Measurements from ENCODE around the gene RABGGTA.
A peak's percentile ranks its signal among the peaks of the same experiment; 100 is the strongest.
"Not testable (repeated sequence)": the region's sequence is repeated elsewhere in the genome, so short reads cannot be mapped to it uniquely, and the experiment has no call there.

RABGGTA gene

DNA sequence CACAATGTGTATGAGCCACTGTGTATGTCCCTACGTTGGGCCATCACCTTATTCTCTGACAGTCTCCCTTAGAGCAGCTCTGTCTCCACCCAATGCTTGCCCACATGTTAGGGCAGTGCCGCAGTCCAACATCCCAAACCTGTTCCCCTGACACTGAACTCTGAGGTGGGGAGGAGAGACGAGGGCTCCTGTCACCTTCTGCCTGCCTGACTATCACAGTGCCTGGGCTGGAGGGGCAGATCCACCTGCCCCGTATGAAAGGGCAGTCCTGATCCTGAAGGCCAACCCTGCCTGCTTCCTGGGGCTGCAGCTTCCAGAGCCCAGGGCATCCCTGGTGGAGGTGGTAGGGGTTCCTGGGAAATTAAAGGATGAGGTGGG lies 10.6 kb downstream of the RABGGTA start:
- DNase-seq (ENCODE audit: low read depth), result no peak

DNA sequence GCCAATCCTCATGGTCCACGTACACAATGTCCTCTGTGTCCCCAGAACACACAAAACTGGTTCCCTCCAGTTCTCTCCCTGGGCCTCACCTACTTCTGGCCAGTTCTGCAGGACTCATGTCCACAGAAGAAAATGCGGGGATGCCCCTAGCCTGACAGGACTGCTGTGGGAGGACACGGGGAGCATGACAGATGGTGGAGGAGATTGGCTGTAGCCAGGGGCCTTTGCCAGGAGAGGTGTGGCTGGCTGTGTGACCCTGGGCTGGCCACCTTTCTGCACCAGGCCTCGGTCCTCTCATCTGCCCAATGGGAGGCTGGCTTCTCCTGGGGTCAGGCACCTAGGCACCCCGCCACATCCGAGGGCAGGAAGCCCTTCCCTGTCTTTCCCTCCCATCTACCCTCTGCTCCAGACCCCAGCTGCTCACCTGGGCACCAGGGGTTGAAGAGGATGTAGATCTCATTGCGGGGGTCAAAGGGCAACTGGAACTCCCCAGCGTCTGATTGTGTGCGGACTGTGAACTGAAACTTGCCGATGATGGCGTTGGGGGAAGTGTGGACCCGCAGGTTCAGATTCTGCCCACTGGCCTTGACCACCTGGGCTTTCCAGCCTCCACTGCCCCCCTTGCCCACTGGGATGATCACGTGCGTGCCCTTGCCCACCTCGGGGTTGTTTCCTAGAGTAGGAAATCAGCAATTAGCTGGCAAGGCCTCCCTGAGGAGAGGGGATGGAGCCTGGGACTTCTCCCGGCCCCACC lies 11.2 kb downstream of the RABGGTA start:
- no peak for DNase-seq (ENCODE audit: low read depth)

DNA sequence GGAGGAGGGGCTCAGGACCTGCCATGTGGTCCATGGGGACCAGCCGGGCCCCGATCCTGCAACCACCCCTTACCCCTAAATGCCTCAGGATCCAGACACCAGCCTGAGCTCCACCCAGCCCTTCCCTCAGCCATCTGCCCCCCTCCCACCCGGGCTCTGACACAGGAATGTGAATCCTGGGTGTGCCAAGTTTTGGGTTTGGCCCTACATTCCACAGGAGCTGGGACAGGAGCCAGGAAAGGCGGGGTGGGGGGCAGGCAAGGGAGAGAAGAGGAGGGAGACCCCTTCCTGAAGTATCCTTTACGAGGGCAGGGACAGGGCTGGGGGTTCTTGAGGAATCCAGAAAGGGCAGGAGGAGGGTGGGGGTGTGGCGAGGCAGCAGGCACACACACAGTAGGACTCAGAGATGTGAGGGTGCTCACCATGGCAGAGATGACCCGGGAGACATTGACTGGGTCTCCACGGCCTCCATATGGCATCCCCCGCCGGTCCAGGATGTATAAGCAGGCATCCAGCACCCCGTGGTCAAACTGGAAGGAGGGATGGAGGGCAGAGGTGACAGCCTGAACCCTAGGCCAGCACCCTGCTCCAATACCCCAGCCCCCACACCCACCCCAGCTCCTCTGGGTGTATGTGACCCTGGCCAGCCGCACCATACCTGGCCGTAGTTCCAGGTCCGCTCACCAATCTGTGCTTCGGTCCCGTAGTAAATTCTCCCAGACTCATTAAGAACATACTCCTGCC lies 11.9 kb downstream of the RABGGTA start:
- DNase-seq (ENCODE audit: low read depth), result no peak

DNA sequence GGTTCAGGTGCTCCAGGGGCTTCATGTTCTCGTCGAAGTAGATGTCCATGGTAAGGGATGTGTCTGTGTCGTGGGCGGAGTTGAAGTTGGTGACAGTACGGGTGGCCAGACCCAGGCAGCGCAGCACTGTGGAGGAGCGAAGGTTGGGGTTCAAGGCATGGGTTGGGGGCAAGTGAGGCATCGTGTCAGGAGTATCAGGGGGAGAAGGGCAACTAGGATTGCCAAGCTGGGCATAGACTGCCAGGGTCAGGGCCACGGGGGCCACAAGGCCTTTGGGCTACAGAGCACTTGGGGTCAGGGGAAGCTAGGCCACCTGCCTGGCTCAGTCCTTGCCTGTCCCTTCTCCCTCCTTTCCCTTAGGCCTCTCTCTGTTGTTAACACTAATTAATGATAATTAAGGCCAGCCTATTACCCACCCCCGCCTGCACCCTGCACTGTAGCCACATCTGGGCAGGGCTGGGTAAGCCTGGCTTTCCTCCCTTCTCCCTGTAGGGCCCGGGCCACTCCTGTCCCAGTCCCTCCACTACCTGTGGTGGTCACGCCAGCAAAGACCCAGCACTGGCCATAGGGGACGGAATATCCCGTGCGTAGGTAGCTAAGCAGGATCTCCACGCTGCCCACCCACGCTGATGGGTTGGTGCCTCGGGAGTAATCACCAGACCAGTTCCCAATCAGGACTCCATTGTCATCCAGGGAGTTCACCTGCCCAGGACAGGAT lies 12.7 kb downstream of the RABGGTA start:
- DNase-seq (ENCODE audit: low read depth), result no peak

DNA sequence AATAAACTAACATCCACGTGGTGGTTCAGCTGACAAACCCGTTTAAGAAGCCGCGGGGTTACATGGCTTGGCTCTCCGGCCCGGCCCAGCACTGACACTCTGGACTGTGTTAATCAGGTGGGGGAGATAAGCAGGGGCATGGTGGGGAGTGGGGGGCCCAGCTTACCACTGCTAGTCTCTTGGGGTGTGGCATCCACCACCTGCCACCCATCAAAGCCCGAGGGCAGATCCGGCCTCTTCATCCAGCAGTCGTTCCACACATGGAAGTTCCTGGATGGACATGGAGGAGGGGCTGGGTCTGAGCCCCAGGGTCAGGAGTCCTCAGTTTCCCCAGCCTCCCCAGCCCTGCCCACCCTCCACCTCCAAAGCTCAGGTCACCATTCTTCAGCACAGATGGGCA lies 13.3 kb downstream of the RABGGTA start:
- DNase-seq (ENCODE audit: low read depth), result no peak

DNA sequence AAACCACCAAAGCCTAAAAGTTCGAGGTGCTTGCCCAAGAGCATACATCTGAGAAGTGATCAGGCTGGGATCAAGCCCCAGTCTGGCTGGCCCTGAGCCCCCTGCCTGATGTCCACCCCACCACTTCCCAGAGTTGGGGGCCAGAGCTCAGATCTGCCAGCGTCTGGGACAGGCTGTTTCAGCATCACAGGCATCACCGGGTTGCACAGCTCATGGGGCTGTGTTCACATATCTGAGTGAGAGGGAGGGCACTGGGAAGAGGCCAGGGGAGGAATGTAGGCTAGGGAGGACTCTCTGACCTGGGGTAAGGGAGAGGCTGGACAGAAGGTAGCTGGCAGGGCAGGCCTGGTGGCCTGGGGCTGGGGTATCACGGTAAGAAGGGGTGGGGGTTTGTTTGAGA lies 14.4 kb downstream of the RABGGTA start:
- DNase-seq (ENCODE audit: low read depth), result no peak

DNA sequence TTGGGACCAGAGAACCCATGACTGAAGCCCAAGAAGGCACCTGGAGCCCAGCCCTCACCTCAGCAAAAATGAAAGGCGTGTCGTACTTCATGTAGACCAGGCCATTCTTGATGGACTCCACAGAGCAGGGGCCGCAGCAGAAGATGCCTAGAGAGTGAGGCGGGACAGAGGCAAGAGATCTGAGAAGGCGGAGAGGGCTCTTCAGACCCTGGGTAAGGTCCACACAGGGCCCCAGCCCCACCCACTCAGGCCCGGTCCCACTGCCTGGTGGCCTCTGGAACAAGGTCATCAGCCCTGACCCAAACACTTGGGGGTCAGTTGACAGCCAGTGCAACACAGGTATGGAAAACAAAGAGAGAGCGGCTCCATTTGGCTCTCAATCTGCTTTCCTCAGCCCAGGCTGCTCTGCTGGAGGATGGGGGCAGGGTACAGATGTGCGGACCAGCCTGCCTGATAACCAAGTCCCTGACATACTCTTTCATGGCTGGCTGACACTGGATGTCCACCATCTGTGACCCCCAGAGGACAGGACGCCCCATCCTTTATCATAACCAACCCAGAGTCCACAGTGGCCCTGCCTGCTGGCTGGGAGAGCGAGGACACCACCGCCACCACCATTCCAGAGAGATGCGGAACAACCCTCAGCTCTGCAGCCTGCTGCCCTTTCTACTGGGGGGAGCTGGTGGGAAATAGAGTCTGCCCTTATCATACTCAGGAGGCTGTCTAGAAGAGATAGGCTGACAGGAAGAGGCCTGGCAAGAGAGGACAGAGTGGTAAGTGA lies 15.3 kb downstream of the RABGGTA start:
- no peak for DNase-seq (ENCODE audit: low read depth)

DNA sequence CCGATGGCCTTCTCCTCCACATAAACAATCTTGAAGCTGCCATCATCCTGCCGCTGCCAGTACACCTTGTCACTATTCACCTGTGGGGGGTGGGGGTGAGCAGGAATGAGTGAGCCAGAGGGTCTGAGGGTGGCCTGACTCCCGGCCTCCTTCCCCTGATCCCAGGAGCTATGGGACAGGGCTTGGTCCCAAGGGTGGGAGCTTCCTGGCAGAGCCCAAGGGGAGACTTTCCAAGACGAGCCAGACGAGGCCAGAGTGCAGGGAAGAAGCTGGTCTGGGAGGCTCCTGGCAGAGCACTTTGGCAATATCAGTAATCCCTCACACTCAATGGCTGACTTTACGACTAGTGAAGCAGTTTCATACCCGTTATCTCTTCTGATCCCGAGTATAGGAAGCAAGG lies 16.0 kb downstream of the RABGGTA start:
- no peak for DNase-seq (ENCODE audit: low read depth)

DNA sequence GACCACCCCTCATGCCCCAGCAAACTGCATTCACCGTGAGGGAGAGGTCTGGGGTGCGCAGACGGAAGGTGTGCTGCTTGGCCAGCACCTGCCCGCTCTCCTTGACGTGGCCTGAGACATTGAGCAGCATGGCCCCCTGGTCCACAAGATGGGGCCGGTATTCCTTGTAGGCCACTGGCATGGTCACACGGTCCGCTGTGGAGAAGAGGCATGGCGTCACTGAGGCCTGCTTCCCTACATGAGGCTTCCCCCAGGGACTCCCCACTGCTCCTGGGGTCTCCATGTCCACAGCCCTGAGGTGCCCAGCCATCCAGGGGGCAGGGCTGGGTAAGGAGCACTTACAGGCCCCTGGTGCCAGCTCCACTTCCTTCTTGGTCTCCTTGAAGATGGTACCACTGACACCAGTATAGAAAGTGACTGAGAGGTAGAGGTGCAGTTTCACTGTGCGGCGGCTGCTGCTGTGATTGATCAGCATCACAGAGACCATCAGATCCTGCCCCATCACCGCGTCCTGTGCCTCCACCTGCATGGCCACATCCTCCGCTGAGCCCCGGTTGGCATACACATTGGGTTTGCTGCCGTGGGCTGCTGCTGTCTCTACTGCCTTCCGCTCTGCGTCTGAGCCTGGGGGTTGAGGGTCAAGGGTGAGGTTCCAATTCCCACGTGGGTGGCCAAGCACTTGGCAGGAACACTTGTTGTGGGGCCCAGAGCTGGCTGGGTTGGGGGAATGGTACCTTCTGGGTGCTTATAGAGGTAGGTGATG lies 16.6 kb downstream of the RABGGTA start:
- DNase-seq (ENCODE audit: low read depth), result no peak

DNA sequence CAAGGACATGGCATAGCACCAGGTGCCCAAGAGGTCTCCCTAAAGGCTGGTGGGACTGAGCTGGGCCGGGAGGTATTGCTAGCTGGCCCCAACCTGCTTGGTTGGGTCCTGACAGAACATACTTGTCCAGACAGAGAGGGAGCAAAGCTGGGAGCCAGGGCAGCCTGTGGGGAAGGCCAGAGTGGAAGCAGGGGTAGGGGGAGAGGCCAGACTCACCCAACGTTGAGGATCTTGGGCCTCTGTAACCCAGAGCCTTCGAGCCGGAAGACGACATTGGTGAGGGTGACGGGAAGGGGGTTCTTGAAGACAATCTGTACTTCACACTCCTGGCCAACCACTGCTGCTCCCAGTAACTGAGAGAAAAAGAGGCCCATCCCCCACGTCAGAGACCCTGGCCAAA lies 17.5 kb downstream of the RABGGTA start:
- no peak for DNase-seq (ENCODE audit: low read depth)

DNA sequence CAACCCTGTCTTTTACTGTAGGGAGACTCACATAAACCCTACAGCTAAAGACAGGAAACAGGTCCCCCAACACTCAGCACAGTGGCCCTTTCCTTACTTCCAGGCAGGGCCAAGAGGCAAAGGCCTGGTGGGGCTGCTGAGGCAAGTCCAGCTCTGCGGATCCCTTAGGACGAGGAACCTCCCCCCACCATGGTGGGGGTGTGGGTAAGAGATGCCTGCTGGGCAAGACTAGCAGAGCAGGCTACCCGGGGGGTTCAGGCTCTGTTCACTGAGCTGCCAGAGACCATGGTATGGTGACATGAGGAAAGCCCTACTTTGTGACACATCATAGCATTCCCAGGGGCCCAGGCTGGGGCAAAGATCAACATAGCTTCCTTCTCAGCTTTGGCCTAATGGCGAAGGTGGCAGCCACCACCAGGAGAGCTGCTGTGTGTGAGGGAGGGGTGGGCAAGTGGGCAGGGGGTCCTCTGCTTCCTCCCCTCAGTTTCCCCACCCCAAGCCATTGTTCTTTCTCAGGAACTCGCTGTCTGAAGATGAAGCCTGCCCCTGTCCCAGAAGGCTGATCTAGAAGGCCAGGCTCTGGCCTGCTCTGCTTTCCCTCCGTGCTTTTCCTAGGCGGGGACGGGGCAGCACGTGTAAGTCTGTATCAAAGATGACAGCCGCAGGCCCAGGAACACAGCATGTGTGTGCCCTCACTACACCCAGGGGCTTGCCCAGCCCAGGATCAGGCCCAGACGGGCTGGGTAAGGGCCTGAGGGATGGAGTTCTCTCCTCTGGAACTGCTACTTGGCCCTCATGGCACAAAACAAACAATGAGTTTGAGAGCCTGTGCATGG lies 18.9 kb downstream of the RABGGTA start:
- no peak for DNase-seq (ENCODE audit: low read depth)

DNA sequence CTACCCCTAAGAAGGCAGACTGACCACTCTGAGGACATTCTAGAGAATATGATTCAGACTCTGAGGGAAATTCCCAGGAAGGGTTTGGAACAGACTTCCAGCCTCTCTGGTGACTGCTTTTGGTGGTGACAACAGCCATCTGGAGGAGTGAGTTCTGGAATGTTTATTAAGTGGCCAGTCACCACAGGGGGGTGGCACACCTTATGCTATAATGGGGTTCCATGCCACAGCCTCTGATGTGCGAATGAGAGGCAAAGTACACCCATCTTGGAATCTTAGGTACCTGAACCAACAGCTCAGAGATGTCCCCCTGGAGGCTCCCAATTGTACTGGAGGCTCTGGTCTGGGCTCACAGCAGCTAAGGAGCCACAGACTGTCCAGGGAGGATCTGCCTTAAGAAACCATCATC lies 19.5 kb downstream of the RABGGTA start:
- no peak for DNase-seq (ENCODE audit: low read depth)

DNA sequence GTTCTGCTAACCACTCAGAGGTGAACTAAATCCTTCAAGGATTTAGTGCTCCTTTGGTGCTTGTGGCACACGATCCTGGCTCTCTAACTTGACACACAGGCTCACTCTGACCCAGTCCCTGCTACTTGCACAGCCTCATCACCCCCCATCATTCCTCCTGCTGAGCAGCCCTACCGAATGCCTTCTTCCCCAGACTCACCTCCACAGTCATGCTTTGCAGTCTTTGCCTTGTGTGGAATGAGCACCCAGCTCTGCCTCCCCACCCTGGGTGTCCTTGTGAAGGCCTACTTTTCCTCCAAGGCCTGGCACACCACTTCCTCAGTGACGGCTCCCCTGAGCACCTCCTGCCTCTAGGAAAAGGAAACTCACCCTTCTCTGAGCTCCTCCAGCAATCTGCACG lies 21.0 kb downstream of the RABGGTA start:
- no peak for DNase-seq (ENCODE audit: low read depth)

DNA sequence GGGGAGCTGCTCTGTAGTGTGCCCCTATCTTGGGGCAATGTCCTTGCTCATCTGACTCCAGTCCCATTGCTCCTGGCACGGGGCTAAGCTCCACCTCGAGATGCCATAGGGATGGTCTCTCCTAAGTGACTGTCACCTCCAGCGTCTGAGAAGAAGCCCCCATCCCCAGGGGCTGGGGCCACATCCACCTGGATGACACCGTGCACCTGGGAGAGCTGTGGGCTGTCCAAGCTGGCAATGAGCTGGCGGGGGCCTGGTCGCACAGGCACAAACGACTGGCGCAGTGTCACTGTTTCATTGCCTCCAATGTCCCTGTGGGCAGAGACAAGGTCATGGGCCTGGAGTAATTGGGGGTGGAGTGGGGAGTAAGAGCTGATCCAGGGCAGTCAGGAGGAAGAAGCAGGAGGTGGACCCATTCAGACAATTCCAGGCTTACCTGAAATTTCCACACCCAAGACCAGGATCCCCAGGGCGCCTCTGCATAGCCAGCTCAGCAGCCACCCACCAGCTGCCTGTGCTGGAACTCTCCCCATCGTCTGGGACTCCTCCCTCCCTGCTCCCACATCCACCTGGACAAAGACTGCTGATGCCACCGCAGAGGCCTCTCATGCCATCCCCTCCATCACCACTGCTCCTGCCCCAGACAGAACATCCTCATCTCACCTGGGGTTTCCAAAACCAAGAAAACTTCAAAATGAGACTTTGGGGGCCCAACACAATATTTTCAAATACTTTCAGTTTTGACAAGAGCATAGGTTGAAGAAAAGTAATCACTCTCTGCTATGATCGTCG lies 22.0 kb downstream of the RABGGTA start:
- no peak for DNase-seq (ENCODE audit: low read depth)

DNA sequence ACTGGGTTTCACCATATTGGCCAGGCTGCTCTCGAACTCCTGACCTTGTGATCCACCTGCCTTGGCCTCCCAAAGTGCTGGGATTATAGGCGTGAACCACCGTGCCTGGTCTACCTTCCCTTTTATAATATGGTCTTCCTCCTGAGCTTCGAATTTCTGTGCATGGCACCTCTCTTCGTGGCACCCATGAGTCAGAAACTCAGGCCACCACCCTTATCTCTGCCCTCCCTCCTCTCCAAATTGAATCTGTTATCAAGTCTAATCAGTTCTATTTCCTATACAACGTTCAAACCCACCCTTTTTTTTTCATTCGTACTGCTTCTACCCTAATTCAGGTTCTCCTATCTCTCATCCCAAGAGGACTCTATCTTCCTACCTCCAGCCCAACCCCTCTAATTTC lies 24.0 kb downstream of the RABGGTA start:
- DNase-seq (ENCODE audit: low read depth), result no peak

DNA sequence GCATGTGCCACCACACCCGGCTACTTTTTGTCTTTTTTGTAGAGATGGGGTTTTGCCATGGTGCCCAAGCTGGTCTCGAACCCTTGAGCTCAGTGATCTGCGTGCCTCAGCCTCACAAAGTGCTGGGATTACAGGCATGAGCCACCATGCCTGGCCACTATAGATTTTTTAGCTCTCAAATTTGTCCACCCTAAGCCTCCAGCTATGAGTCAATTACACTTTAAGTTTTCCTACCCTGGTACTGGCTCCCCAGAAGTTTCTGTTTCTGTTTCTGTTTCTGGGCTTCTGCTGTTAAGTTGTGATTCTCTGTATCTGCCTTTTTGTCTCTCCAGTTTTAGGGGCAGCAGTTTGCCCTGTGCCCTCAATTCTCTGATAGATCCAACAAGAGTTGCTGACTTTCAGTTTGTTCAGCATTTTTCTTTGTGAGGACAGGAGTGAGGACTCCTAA lies 24.6 kb downstream of the RABGGTA start:
- DNase-seq (ENCODE audit: low read depth), result no peak

DNA sequence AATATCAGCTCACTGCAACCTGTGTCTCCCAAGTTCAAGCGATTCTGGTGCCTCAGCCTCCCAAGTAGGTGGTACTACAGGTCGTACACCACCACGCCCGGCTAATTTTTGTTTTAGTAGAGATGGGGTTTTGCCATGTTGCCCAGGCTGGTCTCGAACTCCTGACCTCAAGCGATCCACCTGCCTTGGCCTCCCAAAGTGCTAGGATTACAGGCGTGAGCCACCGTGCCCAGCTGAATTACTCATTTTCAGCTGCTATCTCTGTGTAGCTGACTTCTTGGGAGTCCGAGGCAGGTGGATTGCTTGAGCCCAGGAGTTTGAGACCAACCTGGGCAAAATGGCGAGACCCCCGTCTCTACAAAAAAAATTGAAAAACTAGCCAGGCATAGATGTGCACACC lies 26.0 kb downstream of the RABGGTA start:
- DNase-seq (ENCODE audit: low read depth), result not testable (repeated sequence)

DNA sequence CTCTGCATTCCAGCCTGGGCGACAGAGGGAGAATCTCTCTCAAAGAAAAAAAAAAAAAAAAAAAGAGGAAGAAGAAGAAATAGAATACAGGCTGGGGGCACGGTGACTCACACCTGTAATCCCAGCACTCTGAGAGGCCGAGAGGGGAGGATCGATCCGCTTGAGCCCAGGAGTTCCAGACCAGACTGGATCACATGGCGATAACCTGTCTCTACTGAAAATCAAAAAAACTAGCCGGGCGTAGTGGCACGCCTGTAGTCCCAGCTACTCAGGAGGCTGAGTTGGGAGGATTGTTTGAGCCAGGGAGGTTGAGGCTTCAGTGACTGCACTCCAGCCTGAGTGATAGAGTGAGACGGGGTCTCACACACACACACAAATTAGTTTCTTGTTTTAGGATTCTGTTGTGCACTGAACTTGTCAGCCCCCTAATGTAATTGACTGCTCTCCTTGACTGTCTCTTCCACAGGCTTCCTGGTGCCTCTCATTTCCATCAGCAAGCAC lies 28.0 kb downstream of the RABGGTA start:
- no peak for DNase-seq (ENCODE audit: low read depth)

DNA sequence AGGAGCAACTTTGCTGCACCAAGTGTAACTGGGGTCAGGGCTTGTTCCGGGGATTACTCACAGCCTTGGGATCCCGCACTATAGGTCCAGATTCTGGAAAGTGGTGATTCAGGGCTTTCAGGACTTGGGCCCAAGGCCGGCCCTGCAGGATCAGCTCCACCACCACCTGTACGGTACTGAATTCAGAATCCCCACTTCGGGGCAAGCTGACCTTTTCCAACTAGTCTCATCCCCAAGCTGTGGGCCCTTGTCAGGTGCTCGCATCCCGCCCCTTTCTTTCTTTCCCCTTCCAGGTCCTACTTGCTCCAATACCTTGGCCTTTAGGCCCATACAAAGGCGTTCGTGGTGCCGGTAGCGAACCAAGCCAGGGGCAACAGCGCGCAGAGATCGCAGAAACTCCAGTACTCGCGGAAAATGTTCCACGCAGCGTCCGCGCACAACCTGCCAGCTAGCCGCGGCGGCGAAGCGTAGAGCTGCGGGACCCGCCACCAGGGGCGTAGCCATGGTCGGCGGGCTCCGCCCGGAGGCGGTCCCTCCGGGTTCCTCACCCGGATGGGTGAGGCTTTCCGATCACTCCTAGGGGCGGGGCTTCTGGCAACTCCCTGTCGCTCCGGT lies 29.5 kb downstream of the RABGGTA start:
- peak; percentile 89 for DNase-seq (ENCODE audit: low read depth)

Measured in activated T-helper 9 cell treated with anti-CD3 and anti-CD28 coated beads, Interleukin-2, amount 50 U/mL, for 16 hours (primary cell).